GM12873 (cell line): Measurements from ENCODE around the gene KIF5A.
A peak's percentile ranks its signal among the peaks of the same experiment; 100 is the strongest.

Experiments used
- CTCF ChIP-seq: IDR thresholded peaks from 2 replicates; pipeline ENCODE4 v1.5.1; 2012; ENCODE audit warnings: low read depth, mild to moderate bottlenecking, moderate library complexity, low read length, control low read depth; ENCODE audit not compliant: insufficient read depth; ENCODE audit errors: missing control alignments

The KIF5A gene

GRCh38 chr12:57539134-57539768 lies 10.6 kb upstream of the KIF5A start:
- no peak for TF ChIP-seq CTCF

GRCh38 chr12:57541001-57541400 lies 8.8 kb upstream of the KIF5A start:
- TF ChIP-seq CTCF, result no peak

GRCh38 chr12:57541717-57542116 lies 8.1 kb upstream of the KIF5A start:
- no peak for TF ChIP-seq CTCF

GRCh38 chr12:57543581-57543980 lies 6.3 kb upstream of the KIF5A start:
- TF ChIP-seq CTCF, result no peak

- no peak for TF ChIP-seq CTCF
Measured at GRCh38 chr12:57545809-57546437, 3.9 kb upstream of the KIF5A start.

- TF ChIP-seq CTCF, result peak; percentile 40
Measured at GRCh38 chr12:57546438-57547287, 3.2 kb upstream of the KIF5A start, which contains the start of gene DCTN2. Gene DCTN2 (minus strand): TSS chr12:57547192. CDS start chr12:57547063, 129 bp downstream.

- no peak for TF ChIP-seq CTCF
Measured at GRCh38 chr12:57547288-57548012, 2.4 kb upstream of the KIF5A start.
